ENCODE data around the gene PATJ. TPM values are rescaled to one million over a fixed set of nuclear protein-coding genes. Genes with fewer than 3 reads are reported as not detected.

PATJ gene
- total and polyA plus RNA-seq, 2 experiments from 2014 or later = 35.3 to 68.4 TPM

GRCh38 chr1:61818992-61819391 lies 76.7 kb downstream of the PATJ start:
- H3K4me2 ChIP-seq = no peak overlapping the region
- no peaks in the 10 kb centered on the region for H3F3A ChIP-seq (replicated peaks; ENCODE audit: low read depth)
- ATAC-seq (no peak), DNase-seq (ENCODE audit: low spot score) (no peak)
- no peak overlapping the region for H3K4me3 Mint-ChIP-seq
- no peak overlapping the region for H3K4me3 ChIP-seq
- no peaks in the 10 kb centered on the region for H3K9me3 Mint-ChIP-seq
- no peaks in the 10 kb centered on the region for H3K4me1 Mint-ChIP-seq
- 0 out of 2 replicates have a peak, but pooled peaks cover 5% of the 10 kb centered on the region for H4K20me1 ChIP-seq (replicated peaks; ENCODE audit: insufficient read depth)
- no peaks in the 10 kb centered on the region for H3K27me3 Mint-ChIP-seq (ENCODE audit: insufficient read depth, low read depth, poor library complexity)
- no peak for TF ChIP-seq REST (IDR thresholded peaks at IDR 0.05; ENCODE audit: unreplicated experiment)
- no peak for TF ChIP-seq CREB1 (CRISPR knock-in tag; IDR thresholded peaks at IDR 0.05; ENCODE audit: low read depth)
- TF ChIP-seq EZH2 (IDR thresholded peaks at IDR 0.05; ENCODE audit: low read depth, unreplicated experiment) = no peak
- TF ChIP-seq JUNB (IDR thresholded peaks at IDR 0.05; ENCODE audit: unreplicated experiment) = no peak
- no peak for TF ChIP-seq POLR2AphosphoS5 (IDR thresholded peaks at IDR 0.05; ENCODE audit: low read depth)
- H3K27ac ChIP-seq (ENCODE audit: low read depth) = no peak overlapping the region
- H3K4me1 ChIP-seq (ENCODE audit: insufficient read depth) = no peaks in the 10 kb centered on the region
- no peak overlapping the region for H2AFZ ChIP-seq
- H3K36me3 ChIP-seq (ENCODE audit: insufficient read depth) = peaks cover 11% of the 10 kb centered on the region; the same call in 1 of the 2 replicates
- H3K27ac Mint-ChIP-seq = peak overlapping the region; percentile 35; the same call in 1 of the 2 replicates
- H3K27me3 ChIP-seq (ENCODE audit: insufficient read depth) = no peaks in the 10 kb centered on the region
- H3K36me3 Mint-ChIP-seq (ENCODE audit: low read depth) = peaks cover 24% of the 10 kb centered on the region; the same call in 2 of the 3 replicates
- H3K9me2 ChIP-seq (ENCODE audit: insufficient read depth) = no peaks in the 10 kb centered on the region
- H3K79me2 ChIP-seq (replicated peaks; ENCODE audit: insufficient read depth) = no peaks in the 10 kb centered on the region

GRCh38 chr1:61819421-61819820 lies 77.1 kb downstream of the PATJ start:
- H3K9me3 Mint-ChIP-seq = no peaks in the 10 kb centered on the region
- no peak overlapping the region for H3K27ac Mint-ChIP-seq
- TF ChIP-seq NANOG (IDR thresholded peaks at IDR 0.05; ENCODE audit: borderline replicate concordance) (no peak), ETS1 (IDR thresholded peaks at IDR 0.05) (no peak), JUNB (IDR thresholded peaks at IDR 0.05; ENCODE audit: unreplicated experiment) (no peak), EZH2phosphoT487 (IDR thresholded peaks at IDR 0.05; ENCODE audit: unreplicated experiment) (no peak), ZNF462 (CRISPR knock-in tag; IDR thresholded peaks at IDR 0.05) (no peak), ZNF331 (CRISPR knock-in tag; IDR thresholded peaks at IDR 0.05; ENCODE audit: low read depth) (no peak)
- no peak overlapping the region for H3K4me3 Mint-ChIP-seq
- DNase-seq (ENCODE audit: low spot score) (no peak), ATAC-seq (no peak)
- H3K27ac ChIP-seq (ENCODE audit: low read depth) = no peak overlapping the region
- H3K9me2 ChIP-seq (ENCODE audit: insufficient read depth) = no peaks in the 10 kb centered on the region
- H3K79me2 ChIP-seq (replicated peaks; ENCODE audit: insufficient read depth) = no peaks in the 10 kb centered on the region
- no peak overlapping the region for H3K4me3 ChIP-seq
- no peaks in the 10 kb centered on the region for H3K4me1 ChIP-seq (ENCODE audit: insufficient read depth)
- H3K4me2 ChIP-seq = no peak overlapping the region
- peaks cover 15% of the 10 kb centered on the region for H3K36me3 ChIP-seq (ENCODE audit: insufficient read depth)
- peaks cover 26% of the 10 kb centered on the region; the same call in 2 of the 3 replicates for H3K36me3 Mint-ChIP-seq (ENCODE audit: low read depth)
- H3K27me3 Mint-ChIP-seq (ENCODE audit: insufficient read depth, low read depth, poor library complexity) = no peaks in the 10 kb centered on the region
- H3K4me1 Mint-ChIP-seq = no peaks in the 10 kb centered on the region
- no peaks in the 10 kb centered on the region for H3K27me3 ChIP-seq (ENCODE audit: insufficient read depth)
- H4K20me1 ChIP-seq (replicated peaks; ENCODE audit: insufficient read depth) = 0 out of 2 replicates have a peak, but pooled peaks cover 3% of the 10 kb centered on the region
- no peak overlapping the region for H2AFZ ChIP-seq
- H3F3A ChIP-seq (replicated peaks; ENCODE audit: low read depth) = no peaks in the 10 kb centered on the region
